Nephron progenitor cell (in vitro differentiated cells): ENCODE results near the gene TMOD2.

Source experiments
- DNase-seq: peaks from one replicate; pipeline ENCODE4 v3.0.0; 2021
- H3K27ac Mint-ChIP-seq: 2 replicates; pipeline ENCODE4 v1.8.0; 2021; ENCODE audit warnings: mild to moderate bottlenecking, moderate library complexity, mixed read lengths
- H3K27me3 Mint-ChIP-seq: 2 replicates; pipeline ENCODE4 v1.8.0; 2021; ENCODE audit warnings: mild to moderate bottlenecking, low read depth, mixed read lengths; ENCODE audit not compliant: poor library complexity
- H3K36me3 Mint-ChIP-seq: 2 replicates; pipeline ENCODE4 v1.8.0; 2021; ENCODE audit warnings: low read depth, mixed read lengths
- H3K4me1 Mint-ChIP-seq: 2 replicates; pipeline ENCODE4 v1.8.0; 2021; ENCODE audit warnings: mixed read lengths
- H3K4me3 Mint-ChIP-seq: 2 replicates; pipeline ENCODE4 v1.8.0; 2021; ENCODE audit warnings: mild to moderate bottlenecking, moderate library complexity, mixed read lengths
- H3K9me3 Mint-ChIP-seq: 2 replicates; pipeline ENCODE4 v1.8.0; 2021; ENCODE audit warnings: mild to moderate bottlenecking, moderate library complexity, mixed read lengths
- TF ChIP-seq, protein P1 (sequence below): fragments of 200-600 bp; sonication (generic); IDR thresholded peaks from 2 replicates; pipeline ENCODE4 v1.5.0; 2021; ENCODE audit warnings: antibody characterized with exemption

Gene TMOD2

DNA sequence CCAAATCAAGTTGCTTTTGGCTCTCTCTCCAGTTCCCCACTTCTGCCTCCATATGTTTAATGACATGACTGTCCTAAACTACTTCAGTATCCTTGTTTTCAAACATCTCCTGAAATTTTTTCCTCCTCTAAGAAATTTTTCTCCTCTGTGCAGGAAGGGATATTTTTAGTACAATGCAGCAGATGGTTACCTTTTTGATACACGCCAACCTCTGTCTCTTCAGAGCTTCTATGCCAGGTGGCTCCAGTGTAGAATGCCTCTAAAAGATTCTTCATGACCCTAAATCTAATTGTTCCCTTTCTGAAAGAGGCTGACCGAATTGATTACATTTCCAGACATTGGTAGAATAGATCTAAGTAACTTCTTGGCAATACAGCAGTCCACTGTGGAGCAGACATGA is 111.7 kb downstream of the TMOD2 start:
- H3K9me3 Mint-ChIP-seq: peaks cover 4% of the 10 kb centered on the region
- H3K27me3 Mint-ChIP-seq: no peaks in the 10 kb centered on the region
- DNase-seq: no peak
- no peak overlapping the region for H3K27ac Mint-ChIP-seq
- TF ChIP-seq, protein P1, sequence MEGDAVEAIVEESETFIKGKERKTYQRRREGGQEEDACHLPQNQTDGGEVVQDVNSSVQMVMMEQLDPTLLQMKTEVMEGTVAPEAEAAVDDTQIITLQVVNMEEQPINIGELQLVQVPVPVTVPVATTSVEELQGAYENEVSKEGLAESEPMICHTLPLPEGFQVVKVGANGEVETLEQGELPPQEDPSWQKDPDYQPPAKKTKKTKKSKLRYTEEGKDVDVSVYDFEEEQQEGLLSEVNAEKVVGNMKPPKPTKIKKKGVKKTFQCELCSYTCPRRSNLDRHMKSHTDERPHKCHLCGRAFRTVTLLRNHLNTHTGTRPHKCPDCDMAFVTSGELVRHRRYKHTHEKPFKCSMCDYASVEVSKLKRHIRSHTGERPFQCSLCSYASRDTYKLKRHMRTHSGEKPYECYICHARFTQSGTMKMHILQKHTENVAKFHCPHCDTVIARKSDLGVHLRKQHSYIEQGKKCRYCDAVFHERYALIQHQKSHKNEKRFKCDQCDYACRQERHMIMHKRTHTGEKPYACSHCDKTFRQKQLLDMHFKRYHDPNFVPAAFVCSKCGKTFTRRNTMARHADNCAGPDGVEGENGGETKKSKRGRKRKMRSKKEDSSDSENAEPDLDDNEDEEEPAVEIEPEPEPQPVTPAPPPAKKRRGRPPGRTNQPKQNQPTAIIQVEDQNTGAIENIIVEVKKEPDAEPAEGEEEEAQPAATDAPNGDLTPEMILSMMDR: no peak
- peaks cover 49% of the 10 kb centered on the region for H3K36me3 Mint-ChIP-seq
- no peak overlapping the region for H3K4me3 Mint-ChIP-seq
- H3K4me1 Mint-ChIP-seq: peaks cover 6% of the 10 kb centered on the region

DNA sequence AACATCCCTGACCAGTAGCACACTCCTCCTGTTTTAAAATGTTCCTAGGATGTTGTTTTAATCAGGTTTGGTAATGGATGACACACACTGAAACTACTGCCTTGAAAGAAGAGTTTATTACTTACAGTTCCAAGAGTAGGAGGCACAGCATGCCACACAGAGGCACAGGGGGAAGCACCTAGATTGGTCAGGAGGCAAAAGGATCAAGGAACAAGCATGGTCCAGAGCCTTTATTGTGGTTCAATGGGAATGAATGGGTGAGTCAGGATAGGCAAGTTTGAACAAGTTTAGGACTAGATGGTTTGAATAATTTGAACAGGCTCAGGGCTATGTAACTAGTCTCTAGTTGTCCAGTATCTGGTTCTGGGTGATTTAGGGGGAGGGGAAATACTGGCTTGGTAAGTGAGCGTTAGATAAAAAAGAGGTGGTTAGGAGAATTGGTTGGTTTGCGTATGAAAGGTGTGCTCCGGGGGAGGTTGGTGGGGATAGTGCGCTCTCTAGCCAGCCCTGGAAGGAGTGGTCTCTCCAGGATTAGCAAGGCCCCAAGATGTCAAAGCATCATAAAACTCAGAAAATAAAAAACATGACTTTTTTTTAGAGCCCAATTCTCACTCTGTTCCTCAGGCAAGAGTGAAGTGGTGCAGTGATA is 113.1 kb downstream of the TMOD2 start:
- TF ChIP-seq, protein P1: no peak
- H3K4me3 Mint-ChIP-seq: no peak overlapping the region
- no peaks in the 10 kb centered on the region for H3K27me3 Mint-ChIP-seq
- peaks cover 50% of the 10 kb centered on the region for H3K36me3 Mint-ChIP-seq
- no peak for DNase-seq
- H3K27ac Mint-ChIP-seq: no peak overlapping the region
- peaks cover 4% of the 10 kb centered on the region for H3K9me3 Mint-ChIP-seq
- H3K4me1 Mint-ChIP-seq: peaks cover 6% of the 10 kb centered on the region

DNA sequence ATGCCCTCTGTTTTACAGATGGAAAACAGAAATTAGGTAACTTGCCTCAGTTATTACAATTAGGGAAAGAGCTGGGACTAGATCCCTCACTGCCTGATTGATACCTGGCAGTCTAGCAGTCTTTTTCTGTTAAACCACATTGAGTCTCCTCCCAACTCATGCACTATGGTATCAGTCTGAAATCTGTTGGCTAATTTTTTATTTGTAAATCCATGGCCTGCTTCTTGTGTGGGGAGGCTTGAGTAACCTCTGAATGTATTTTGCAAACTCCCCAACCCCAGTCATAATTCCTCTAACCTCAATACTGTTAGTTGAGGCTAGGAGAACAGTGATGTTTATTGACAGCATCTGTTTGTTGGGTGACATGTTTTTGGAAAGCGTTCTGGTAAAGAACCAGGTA is 113.9 kb downstream of the TMOD2 start:
- no peak for DNase-seq
- H3K4me1 Mint-ChIP-seq: peaks cover 6% of the 10 kb centered on the region
- H3K27ac Mint-ChIP-seq: no peak overlapping the region
- TF ChIP-seq, protein P1: no peak
- peaks cover 4% of the 10 kb centered on the region for H3K9me3 Mint-ChIP-seq
- peaks cover 48% of the 10 kb centered on the region for H3K36me3 Mint-ChIP-seq
- H3K4me3 Mint-ChIP-seq: no peak overlapping the region
- no peaks in the 10 kb centered on the region for H3K27me3 Mint-ChIP-seq
